GM19023 (cell line): Measurements from ENCODE around the gene CTNNBIP1.

Experiments
- ATAC-seq: cut with Tn5 transposase; IDR thresholded peaks from one replicate; pipeline ENCODE4 v1.9.1; 2021; ENCODE audit warnings: mild to moderate bottlenecking, moderate library complexity; ENCODE audit not compliant: unreplicated experiment

The CTNNBIP1 gene

GRCh38 chr1:9905010-9905409, 5.1 kb downstream of the CTNNBIP1 start:
- ATAC-seq, result no peak

DNA sequence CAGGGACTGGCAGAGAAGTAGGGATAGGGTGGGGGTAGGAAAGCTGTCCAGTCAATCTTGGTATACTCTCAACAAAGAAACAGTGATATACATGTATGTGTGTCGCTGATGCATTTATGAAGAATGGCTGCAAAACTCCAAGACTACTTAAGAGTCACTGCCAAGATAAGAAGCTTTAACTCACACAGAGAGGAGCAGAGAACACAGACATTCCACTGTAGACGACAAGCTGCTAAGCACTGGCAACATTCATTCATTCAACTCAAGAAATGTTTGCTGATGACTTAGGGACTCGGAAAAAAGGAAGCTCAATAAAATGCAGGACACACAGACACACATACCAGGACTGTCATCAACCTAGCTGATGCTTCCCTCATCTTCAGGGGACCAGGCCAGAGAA, 5.5 kb downstream of the CTNNBIP1 start:
- ATAC-seq, result no peak

GRCh38 chr1:9903801-9904527, 6.1 kb downstream of the CTNNBIP1 start:
- no peak for ATAC-seq

DNA sequence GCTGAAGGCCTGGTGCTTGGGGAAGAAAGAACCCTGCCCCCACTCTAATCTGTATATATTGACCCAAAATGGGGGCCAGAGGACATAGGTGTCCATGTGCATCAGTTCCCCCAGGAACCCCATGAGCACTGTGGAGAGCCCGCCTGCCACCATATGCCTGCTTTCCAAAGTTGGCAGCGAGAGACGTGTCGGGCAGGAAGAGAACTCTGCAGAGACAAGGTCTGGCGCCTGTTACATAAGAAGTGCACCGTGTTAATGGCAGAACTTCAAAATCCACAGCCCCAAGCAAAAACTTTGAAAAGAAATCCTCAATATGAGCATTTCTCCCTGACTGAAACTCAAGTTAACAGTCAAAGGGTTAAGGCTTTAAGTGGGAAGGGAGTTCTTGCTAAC, 8.0 kb downstream of the CTNNBIP1 start:
- ATAC-seq, result no peak

DNA sequence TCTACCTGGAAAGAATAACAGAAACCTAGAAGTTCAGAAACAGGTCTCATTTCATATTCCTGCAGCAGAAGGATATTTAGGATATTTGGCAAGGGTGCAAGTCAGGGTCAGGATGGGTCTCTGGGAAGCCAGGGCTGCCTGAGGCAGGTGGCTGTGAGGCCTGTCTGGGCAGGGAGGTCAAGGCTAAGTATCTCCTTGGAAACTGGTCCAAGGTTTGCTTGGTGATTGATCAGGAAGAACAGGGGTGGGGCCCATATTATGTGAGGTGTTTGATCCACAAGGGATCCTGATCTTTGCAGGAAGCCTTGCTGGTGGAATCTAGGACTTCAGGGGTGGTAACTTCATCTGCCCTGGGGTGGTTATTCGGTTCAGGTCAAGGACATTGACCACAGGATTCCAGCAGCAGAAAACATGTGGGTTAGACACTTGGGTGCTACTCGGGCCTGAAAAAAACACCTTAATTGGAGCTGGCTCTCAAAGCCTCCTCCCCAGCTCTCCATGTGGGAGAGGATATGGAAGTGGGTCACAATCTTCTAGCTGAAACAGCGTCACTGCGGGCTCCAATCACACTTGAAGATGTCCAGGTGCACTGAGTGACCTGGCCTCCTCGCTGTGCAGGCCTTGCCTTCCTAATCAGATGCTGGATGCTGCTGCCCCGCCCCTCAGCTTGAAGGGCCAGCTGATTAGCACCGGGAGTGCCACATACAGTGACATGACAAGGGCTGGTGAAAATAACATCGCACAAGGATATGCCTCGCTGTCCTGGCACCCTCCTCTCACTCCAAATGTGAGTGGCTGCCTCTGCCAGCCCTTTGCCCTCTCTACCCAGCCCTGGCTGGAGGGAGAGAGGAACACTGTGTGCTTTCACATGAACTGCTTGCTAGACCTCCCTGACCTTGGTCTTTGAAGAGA, 8.7 kb downstream of the CTNNBIP1 start:
- no peak for ATAC-seq

DNA sequence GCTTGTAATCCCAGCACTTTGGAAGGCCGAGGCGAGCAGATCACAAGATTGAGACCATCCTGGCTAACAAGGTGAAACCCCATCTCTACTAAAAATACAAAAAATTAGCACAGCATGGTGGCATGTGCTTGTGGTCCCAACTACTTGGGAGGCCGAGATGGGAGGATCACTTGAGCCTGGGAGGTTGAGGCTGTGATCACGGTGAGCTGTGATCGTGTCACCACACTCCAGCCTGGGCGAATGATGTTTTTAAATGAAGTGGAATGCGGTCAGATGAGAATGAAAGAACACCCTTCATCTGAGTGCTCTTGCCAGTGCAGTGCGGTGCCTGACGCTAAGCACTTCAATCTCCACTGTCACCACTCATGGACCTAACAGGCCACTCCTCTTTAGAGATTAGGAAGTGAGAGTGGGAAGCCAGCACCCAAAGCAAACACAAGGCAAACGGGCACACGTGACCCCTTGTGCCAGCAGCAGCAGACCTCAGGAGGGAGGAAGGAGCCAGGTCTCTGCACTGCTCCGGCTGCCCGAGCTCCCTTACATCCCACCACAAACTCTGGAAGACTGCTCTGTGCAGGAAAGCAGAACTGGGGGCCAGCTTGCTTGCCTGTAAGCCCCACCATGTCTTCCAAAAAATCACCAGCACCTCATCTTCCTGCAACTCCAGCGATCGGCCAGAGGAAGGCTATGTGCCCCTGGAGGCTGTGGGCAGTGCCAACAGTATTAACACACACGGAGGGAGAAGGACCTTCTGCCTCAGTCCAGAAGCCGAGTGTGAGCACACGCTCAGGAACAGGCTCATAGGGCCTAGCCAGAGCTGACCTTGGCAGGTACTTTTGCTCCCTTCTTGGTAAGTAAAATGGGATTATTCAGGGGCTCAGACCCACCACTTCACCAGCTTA, 9.7 kb downstream of the CTNNBIP1 start:
- ATAC-seq, result no peak

- ATAC-seq, result no peak
Observed at GRCh38 chr1:9894115-9894514, 16.0 kb downstream of the CTNNBIP1 start.

DNA sequence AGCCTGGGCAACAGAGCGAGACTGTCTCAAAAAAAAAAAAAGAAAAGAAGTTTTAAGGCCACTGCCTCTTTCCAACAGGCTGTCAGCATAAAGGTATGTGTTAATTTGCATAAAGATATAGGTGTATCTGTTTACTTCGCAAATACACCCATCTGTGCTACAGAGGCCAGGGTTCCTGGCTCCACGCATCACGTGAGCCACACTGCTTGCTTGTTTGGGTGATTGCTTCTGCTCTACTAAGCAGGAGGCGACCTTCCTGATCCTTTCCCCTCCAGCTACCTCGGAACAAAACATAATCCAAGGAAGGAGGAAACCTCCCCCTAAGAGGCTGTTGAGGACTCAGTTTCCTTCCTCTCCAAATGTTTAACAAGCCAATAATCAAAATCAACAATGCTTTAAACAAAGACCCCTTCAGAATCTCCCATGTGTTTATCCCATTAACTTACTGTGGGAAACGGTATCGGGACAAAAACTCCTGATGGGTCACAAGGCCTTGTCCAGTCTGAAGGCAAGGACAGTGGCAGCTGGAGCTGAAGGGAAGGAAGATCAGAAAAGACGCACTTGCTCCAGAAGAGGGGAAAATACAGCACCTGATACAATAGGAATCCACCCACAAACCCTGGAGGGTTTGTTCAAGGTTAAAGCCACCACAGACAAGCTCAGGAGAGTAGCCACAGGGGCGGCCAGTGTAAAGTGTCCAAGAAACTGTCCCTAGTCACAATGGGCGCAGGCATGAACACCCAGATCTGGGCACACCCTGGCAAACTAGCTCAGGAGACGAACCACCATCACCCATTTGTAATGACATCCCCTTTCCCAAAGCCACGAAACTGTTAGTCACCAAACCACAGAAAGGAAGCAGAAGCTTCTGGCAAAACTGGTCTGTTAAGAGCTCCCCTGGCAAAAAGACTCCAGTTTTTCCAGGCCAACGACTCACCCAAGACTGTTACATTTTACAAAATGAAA, 17.2 kb downstream of the CTNNBIP1 start:
- ATAC-seq, result no peak

GRCh38 chr1:9891207-9891606, 18.9 kb downstream of the CTNNBIP1 start:
- ATAC-seq, result no peak

- ATAC-seq, result no peak
Observed at GRCh38 chr1:9890224-9890731, 19.8 kb downstream of the CTNNBIP1 start.

GRCh38 chr1:9889411-9889810, 20.7 kb downstream of the CTNNBIP1 start:
- ATAC-seq, result no peak

DNA sequence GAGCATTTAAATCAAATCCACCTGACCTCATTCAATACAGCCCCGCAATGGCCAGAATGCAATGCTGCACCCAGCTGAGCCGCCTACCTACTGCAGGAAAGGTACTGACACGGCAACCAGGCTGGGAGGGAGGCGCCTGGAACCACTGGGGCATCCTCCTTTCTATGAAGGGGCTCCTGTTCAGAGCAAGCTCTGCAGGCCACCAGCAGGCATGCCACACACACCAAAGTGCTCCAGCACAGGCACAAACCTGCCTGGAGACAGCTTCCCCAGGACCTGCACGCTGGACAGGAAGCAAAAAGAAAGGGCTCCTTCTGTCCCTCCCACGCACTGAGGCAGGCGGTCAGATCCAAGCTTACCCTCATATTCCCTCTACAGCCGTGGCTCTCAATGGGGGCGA, 21.2 kb downstream of the CTNNBIP1 start:
- no peak for ATAC-seq

DNA sequence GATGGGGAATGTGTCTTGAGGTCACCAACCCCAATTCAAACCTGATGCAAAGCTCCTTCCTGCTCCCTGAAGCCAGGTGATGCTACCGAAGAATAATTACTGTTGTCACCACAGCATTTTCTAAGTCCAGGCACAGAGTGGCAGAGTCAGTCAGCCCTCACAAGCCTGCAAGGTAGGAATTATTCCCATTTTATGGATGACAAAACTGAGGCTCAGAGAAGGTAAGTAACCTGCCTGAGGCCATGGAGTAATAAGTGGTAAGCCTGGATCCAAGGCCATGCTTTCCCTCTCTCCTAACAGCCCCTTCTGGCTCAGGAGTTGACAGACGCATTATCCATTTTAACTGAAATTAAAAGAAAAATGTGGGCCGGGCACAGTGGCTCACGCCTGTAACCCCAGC, 23.0 kb downstream of the CTNNBIP1 start:
- no peak for ATAC-seq

GRCh38 chr1:9886092-9886742, 23.9 kb downstream of the CTNNBIP1 start:
- ATAC-seq, result no peak

DNA sequence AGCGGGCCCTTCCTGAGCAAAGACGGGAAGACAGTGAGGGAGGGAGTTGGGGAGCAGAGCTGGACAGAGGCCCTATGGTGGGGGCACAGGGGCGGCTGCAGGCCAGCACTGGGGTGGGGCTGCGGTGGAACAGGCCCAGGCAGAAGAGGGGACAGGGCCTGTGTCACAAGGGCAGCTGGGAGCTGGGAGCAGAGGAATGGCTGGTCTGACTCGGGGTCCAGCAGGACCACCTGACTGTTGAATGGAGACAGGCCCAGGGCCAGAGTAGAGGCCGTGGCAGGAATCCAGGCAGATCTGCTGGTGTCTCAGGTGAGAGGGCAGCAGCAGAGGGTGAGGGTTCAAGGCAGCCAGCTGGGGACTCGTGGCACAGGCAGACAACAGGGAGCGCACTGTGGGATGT, 25.3 kb downstream of the CTNNBIP1 start:
- no peak for ATAC-seq

DNA sequence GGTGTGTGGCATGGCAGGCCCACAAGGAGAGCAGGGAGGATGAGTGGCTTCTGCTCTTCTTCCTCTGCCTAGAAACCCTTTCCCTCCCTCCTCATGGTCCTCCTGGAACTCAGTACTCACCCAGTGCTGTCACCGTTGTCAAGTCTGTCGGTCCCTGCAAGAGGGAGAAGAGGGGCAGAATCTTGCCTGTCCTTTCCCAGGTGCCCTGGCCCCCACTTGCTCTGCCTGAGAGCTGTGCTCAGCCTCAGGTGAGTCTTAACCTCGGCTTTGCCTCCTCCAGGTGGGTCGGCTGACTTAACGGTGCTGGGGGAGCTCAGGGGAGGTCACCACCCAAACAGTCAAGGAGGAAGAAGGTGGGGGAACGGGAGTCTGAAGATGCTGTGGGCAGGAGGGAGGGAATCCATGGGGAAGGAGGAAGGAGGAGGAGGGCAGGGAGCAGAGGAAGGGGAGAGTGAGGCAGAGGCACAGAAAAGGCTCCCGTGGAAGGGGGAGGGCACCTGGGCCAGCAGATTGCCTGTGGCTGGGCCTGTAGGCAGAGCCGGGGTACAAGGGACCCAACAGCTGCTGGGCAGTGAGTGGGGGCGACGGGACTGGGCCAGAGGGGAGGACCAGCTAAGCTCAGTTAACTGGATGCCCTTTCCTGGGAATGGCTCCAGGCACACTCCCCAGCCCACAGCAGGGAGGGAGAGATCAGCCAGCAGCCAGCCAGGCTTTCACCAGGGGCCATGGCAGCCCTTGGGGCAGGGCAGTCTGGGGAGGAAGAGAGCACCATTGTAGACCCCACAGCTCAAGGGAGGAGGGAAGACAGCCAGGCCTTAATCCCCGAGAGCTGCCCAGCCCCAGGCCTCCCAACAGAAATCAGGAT, 26.3 kb downstream of the CTNNBIP1 start:
- no peak for ATAC-seq

- ATAC-seq, result no peak
Observed at GRCh38 chr1:9882945-9883303, 27.1 kb downstream of the CTNNBIP1 start.

- ATAC-seq, result no peak
Observed at GRCh38 chr1:9882296-9882944, 27.6 kb downstream of the CTNNBIP1 start.
